Neuronal stem cell (in vitro differentiated cells): ENCODE data around the gene RAB39B.

Experiments used
- DNase-seq: peaks from one replicate; pipeline ENCODE4 v3.0.0-alpha.2; 2013; ENCODE audit warnings: low spot score
- H2AFZ ChIP-seq: one replicate; pipeline ENCODE4 v1.6.1; 2013; ENCODE audit warnings: mild to moderate bottlenecking, low read length, inconsistent platforms
- H2AK5ac ChIP-seq: 2 replicates; pipeline ENCODE4 v1.6.1; 2013; ENCODE audit warnings: low read depth, mild to moderate bottlenecking, inconsistent platforms, low read length, moderate library complexity, mixed read lengths
- H2BK120ac ChIP-seq: 2 replicates; pipeline ENCODE4 v1.6.1; 2013; ENCODE audit warnings: low read depth, mild to moderate bottlenecking, inconsistent platforms, low read length, moderate library complexity, mixed read lengths
- H2BK12ac ChIP-seq: one replicate; pipeline ENCODE4 v1.6.1; 2013; ENCODE audit warnings: low read length, inconsistent platforms
- H2BK15ac ChIP-seq: 2 replicates; pipeline ENCODE4 v1.6.1; 2013; ENCODE audit warnings: mild to moderate bottlenecking, low read length, inconsistent platforms, mixed read lengths
- H2BK5ac ChIP-seq: one replicate; pipeline ENCODE4 v1.6.1; 2013; ENCODE audit warnings: inconsistent platforms, mild to moderate bottlenecking, low read length, moderate library complexity
- H3K14ac ChIP-seq: one replicate; pipeline ENCODE4 v1.6.1; 2013; ENCODE audit warnings: low read length, inconsistent platforms
- H3K18ac ChIP-seq: 2 replicates; pipeline ENCODE4 v1.6.1; 2013; ENCODE audit warnings: low read length, inconsistent platforms
- H3K23ac ChIP-seq: 2 replicates; pipeline ENCODE4 v1.6.1; 2013; ENCODE audit warnings: low read depth, mild to moderate bottlenecking, mixed read lengths, low read length, inconsistent platforms; ENCODE audit not compliant: poor library complexity
- H3K27ac ChIP-seq: replicated peaks from 3 replicates; pipeline ENCODE4 v1.5.1; 2013; ENCODE audit warnings: low read length, inconsistent platforms
- H3K27me3 ChIP-seq, 3 experiments: 2 replicates each; pipeline ENCODE4 v1.6.1; 2013; ENCODE audit warnings: low read length in 3 of 3, mild to moderate bottlenecking in 2 of 3, inconsistent platforms in 1 of 3, low read depth in 1 of 3, mixed read lengths in 1 of 3, moderate library complexity in 1 of 3; ENCODE audit not compliant: control insufficient read depth in 3 of 3, insufficient read depth in 3 of 3
- H3K36me3 ChIP-seq, 2 donors: replicated peaks in 1 of 2; 2 replicates each; pipeline ENCODE4 v1.6.1; 2013; ENCODE audit warnings: low read length in 2 of 2; ENCODE audit not compliant: control insufficient read depth in 2 of 2, insufficient read depth in 2 of 2
- H3K4ac ChIP-seq: 2 replicates; pipeline ENCODE4 v1.6.1; 2013; ENCODE audit warnings: inconsistent platforms, mild to moderate bottlenecking, low read length, moderate library complexity
- H3K4me1 ChIP-seq, 2 donors: 1 replicate in 1 of 2; 2 replicates in 1 of 2; pipeline ENCODE4 v1.6.1; 2013; ENCODE audit warnings: low read length in 2 of 2, low read depth in 1 of 2; ENCODE audit not compliant: control insufficient read depth in 2 of 2, insufficient read depth in 1 of 2
- H3K4me2 ChIP-seq: one replicate; pipeline ENCODE4 v1.6.1; 2013; ENCODE audit warnings: mild to moderate bottlenecking, low read length, inconsistent platforms; ENCODE audit not compliant: insufficient read depth, poor library complexity, severe bottlenecking
- H3K4me3 ChIP-seq, 2 donors: 2 replicates each; pipeline ENCODE4 v1.5.1; 2013; ENCODE audit warnings: low read length in 2 of 2, mild to moderate bottlenecking in 2 of 2, inconsistent platforms in 1 of 2, moderate library complexity in 1 of 2
- H3K79me1 ChIP-seq: one replicate; pipeline ENCODE4 v1.6.1; 2013; ENCODE audit warnings: low read depth, mild to moderate bottlenecking, inconsistent platforms, low read length, moderate library complexity
- H3K9ac ChIP-seq: one replicate; pipeline ENCODE4 v1.6.1; 2013; ENCODE audit warnings: mild to moderate bottlenecking, low read depth, low read length, inconsistent platforms; ENCODE audit not compliant: poor library complexity
- H3K9me3 ChIP-seq, 2 donors: replicated peaks in 1 of 2; 2 replicates each; pipeline versions ENCODE3 to v1.6.1; 2013; ENCODE audit warnings: low read length in 2 of 2, mild to moderate bottlenecking in 2 of 2, inconsistent platforms in 1 of 2, low read depth in 1 of 2, mixed read lengths in 1 of 2, moderate library complexity in 1 of 2; ENCODE audit not compliant: control insufficient read depth in 2 of 2, insufficient read depth in 1 of 2
- H4K8ac ChIP-seq: one replicate; pipeline ENCODE4 v1.6.1; 2013; ENCODE audit warnings: low read depth, mild to moderate bottlenecking, inconsistent platforms, low read length, moderate library complexity
- H4K91ac ChIP-seq: one replicate; pipeline ENCODE4 v1.6.1; 2013; ENCODE audit warnings: low read length, low read depth, mild to moderate bottlenecking, inconsistent platforms; ENCODE audit not compliant: poor library complexity
- WGBS, 2 donors: extraction: QIAGEN DNeasy Blood & Tissue Kit; methylation state at CpG; one replicate each; pipeline ENCODE4 v1.1.7; 2013; ENCODE audit warnings: missing lambda C conversion rate in 2 of 2, mixed read lengths in 1 of 2; ENCODE audit not compliant: insufficient read length in 2 of 2, insufficient replicate concordance in 1 of 2; ENCODE audit errors: extremely low coverage in 2 of 2; 5-methylcytosine and 5-hydroxymethylcytosine counted together

RAB39B gene

DNA sequence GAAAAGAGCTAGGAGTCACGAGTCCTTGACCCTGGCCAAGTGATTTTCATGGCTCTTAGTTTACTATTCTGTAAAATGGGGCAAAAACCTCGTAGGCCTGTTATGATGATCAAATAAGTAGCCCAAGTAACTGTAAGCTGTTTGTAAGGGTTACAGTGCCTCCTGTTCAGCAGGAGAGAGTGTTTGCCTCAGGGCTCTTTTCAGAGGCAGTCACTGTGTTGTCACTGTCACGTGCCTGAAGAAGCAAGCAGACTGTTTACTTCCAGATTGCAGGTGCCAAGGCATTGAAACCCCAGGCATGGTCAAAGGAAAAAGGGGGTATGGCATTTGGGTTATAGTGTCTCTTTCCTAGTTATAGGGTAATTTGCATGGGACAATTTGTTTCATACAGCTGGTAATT lies 4.5 kb downstream of the RAB39B start:
- no peak overlapping the region for H2BK120ac ChIP-seq
- no peak overlapping the region for H3K4me2 ChIP-seq
- H4K91ac ChIP-seq, result no peak overlapping the region
- H4K8ac ChIP-seq, result no peak overlapping the region
- no peak overlapping the region for H3K23ac ChIP-seq
- H3K4me3 ChIP-seq, result no peak overlapping the region
- no peak overlapping the region for H3K4ac ChIP-seq
- DNase-seq, result no peak
- H2BK5ac ChIP-seq, result no peak overlapping the region
- no peaks in the 10 kb centered on the region for H3K79me1 ChIP-seq
- peaks cover 2 to 11% of the 10 kb centered on the region in 2 donors for H3K36me3 ChIP-seq
- WGBS, 2 donors, result no CpG with 5 or more reads among the region's 3 CpGs
- H2AFZ ChIP-seq, result no peak overlapping the region
- H3K9me3 ChIP-seq, result no peaks in the 10 kb centered on the region
- no peaks in the 10 kb centered on the region for H3K27me3 ChIP-seq
- no peaks in the 10 kb centered on the region for H3K4me1 ChIP-seq
- no peak overlapping the region for H2AK5ac ChIP-seq
- H2BK15ac ChIP-seq, result no peak overlapping the region
- no peak overlapping the region for H2BK12ac ChIP-seq
- H3K9ac ChIP-seq, result no peak overlapping the region
- no peak overlapping the region for H3K14ac ChIP-seq
- no peak overlapping the region for H3K27ac ChIP-seq
- H3K18ac ChIP-seq, result no peak overlapping the region

DNA sequence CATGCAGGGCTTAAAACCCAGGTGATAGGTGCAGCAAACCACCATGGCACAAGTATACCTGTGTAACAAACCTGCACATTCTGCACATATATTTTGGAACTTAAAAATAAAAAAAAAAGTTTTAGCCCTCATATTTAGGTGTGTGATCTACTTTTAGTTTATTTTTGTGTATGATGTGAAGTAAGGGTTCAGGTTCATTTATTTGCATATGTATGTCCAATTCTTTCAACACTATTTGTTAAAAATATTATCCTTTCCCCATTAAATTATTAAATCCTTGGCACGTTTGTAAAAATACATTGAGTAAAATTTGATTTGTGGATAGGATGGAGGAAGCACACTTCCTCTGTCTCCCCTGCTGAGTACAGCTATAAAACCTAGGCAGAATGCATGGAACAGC lies 12.9 kb downstream of the RAB39B start:
- Histone ChIP-seq H3K23ac (no peak overlapping the region), H3K14ac (no peak overlapping the region), H3K18ac (no peak overlapping the region), H3K4me3 (no peak overlapping the region), H3K9me3 (no peaks in the 10 kb centered on the region), H4K91ac (no peak overlapping the region), H2AFZ (no peak overlapping the region), H3K36me3 (no peaks in the 10 kb centered on the region), H3K27ac (no peak overlapping the region), H2BK5ac (no peak overlapping the region), H2BK15ac (no peak overlapping the region), H2BK12ac (no peak overlapping the region), H2AK5ac (no peak overlapping the region), H3K4ac (no peak overlapping the region), H3K27me3 (no peaks in the 10 kb centered on the region), H3K79me1 (no peaks in the 10 kb centered on the region), H2BK120ac (no peak overlapping the region), H3K4me2 (no peak overlapping the region), H4K8ac (no peak overlapping the region), H3K9ac (no peak overlapping the region), H3K4me1 (no peaks in the 10 kb centered on the region)
- WGBS, 2 donors, result no CpG with 5 or more reads among the region's 1 CpG
- no peak for DNase-seq

DNA sequence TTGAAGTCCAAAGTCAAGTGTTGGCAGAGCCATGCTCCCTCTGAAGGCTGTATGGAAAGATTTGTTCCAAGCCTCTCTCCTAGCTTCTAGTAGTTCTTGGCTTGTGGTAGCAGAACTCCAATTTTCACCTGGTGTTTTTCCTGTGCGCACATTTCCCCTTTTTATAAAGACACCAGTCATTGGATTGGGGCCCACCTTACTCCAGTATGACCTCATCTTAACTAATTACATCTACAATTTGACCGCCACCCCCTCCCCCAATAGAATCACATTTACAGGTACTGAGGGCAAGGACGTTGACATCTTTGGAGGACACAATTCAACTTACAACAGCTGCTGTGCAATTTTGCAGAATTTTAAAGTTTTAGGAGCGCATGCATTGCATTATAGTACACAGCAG lies 16.8 kb downstream of the RAB39B start:
- Histone ChIP-seq H4K8ac (no peak overlapping the region), H4K91ac (no peak overlapping the region), H2AFZ (no peak overlapping the region), H2BK15ac (no peak overlapping the region), H2BK5ac (no peak overlapping the region), H3K4me1 (no peaks in the 10 kb centered on the region), H3K23ac (no peak overlapping the region), H3K36me3 (no peaks in the 10 kb centered on the region), H3K4me3 (no peak overlapping the region), H3K9me3 (no peaks in the 10 kb centered on the region), H3K27me3 (no peaks in the 10 kb centered on the region), H3K14ac (no peak overlapping the region), H3K4me2 (no peak overlapping the region), H3K18ac (no peak overlapping the region), H3K79me1 (no peaks in the 10 kb centered on the region), H3K27ac (no peak overlapping the region), H2BK12ac (no peak overlapping the region), H2AK5ac (no peak overlapping the region), H2BK120ac (no peak overlapping the region), H3K4ac (no peak overlapping the region), H3K9ac (no peak overlapping the region)
- no CpG with 5 or more reads among the region's 4 CpGs for WGBS, 2 donors
- DNase-seq, result no peak

DNA sequence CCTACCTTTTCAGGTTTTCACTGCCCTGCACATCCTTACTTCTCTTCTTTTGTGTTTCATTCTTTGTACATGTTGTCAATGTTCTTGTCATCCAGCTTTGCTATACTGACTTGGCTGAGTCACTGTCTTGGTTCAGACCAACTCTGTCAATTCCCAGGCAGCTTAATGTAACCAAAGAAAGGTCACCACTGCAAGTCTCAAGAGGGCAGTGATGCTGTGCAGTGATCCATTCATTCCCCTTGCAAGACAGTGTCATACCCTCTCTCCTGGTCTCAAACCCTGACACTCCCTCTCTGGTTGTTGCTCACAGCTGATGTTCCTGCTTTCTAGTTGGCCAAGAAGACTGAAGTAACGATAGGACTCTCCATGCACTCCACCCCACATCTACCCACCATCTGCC lies 17.5 kb downstream of the RAB39B start:
- Histone ChIP-seq H3K4ac (no peak overlapping the region), H3K4me1 (peaks cover 0 to 5% of the 10 kb centered on the region in 2 donors), H2AFZ (no peak overlapping the region), H3K27ac (no peak overlapping the region), H2BK5ac (no peak overlapping the region), H3K36me3 (no peaks in the 10 kb centered on the region), H2BK12ac (no peak overlapping the region), H4K91ac (no peak overlapping the region), H2BK15ac (no peak overlapping the region), H3K9me3 (no peaks in the 10 kb centered on the region), H3K14ac (no peak overlapping the region), H3K27me3 (no peaks in the 10 kb centered on the region), H3K4me2 (no peak overlapping the region), H4K8ac (no peak overlapping the region), H2BK120ac (no peak overlapping the region), H3K18ac (no peak overlapping the region), H3K9ac (no peak overlapping the region), H2AK5ac (no peak overlapping the region), H3K23ac (no peak overlapping the region), H3K4me3 (no peak overlapping the region), H3K79me1 (no peaks in the 10 kb centered on the region)
- no CpG with 5 or more reads among the region's 1 CpG for WGBS, 2 donors
- DNase-seq, result no peak
